Loucy (cell line): Measurements from ENCODE around the gene PERCC1.

Experiments
- EZH2phosphoT487 ChIP-seq: fragments of 200-600 bp; IDR thresholded peaks from 2 replicates; pipeline ENCODE4 v1.6.1; 2018; ENCODE audit warnings: antibody characterized with exemption, mild to moderate bottlenecking, moderate library complexity, borderline replicate concordance
- TF ChIP-seq, protein P1 (sequence below): fragments of 200-600 bp; sonication (generic); conservative IDR thresholded peaks from 2 replicates; pipeline ENCODE4 v1.5.1; 2014; ENCODE audit warnings: mild to moderate bottlenecking, antibody characterized with exemption, low read length

DNA sequence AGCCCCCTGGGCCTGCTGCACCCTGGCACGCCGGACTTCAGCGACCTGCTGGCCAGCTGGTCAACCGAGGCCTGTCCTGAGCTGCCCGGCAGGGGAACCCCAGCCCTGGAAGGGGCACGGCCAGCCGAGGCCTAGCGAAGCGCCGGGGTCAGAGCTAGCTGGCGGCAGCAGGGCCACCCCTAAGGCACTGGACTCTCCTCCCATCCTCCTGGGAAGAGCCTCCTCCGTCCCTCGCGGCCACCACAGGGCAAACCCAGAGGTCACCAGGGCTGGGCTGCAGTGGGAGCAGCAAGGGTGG, 2.3 kb downstream of the PERCC1 start:
- TF ChIP-seq, protein P1, sequence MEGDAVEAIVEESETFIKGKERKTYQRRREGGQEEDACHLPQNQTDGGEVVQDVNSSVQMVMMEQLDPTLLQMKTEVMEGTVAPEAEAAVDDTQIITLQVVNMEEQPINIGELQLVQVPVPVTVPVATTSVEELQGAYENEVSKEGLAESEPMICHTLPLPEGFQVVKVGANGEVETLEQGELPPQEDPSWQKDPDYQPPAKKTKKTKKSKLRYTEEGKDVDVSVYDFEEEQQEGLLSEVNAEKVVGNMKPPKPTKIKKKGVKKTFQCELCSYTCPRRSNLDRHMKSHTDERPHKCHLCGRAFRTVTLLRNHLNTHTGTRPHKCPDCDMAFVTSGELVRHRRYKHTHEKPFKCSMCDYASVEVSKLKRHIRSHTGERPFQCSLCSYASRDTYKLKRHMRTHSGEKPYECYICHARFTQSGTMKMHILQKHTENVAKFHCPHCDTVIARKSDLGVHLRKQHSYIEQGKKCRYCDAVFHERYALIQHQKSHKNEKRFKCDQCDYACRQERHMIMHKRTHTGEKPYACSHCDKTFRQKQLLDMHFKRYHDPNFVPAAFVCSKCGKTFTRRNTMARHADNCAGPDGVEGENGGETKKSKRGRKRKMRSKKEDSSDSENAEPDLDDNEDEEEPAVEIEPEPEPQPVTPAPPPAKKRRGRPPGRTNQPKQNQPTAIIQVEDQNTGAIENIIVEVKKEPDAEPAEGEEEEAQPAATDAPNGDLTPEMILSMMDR, result no peak
- TF ChIP-seq EZH2phosphoT487, result no peak
